Loucy (cell line): ENCODE measurements around the gene GINM1.

Source experiments
- H2AFZ ChIP-seq: fragments of 200-600 bp; sonication (generic); 2 replicates; pipeline ENCODE4 v1.6.0; 2016; ENCODE audit warnings: antibody characterized with exemption, mild to moderate bottlenecking, low read length, moderate library complexity
- H3F3A ChIP-seq: fragments of 200-600 bp; 2 replicates; pipeline ENCODE4 v1.6.0; 2016; ENCODE audit warnings: antibody characterized with exemption, low read depth, mild to moderate bottlenecking
- H3K27me3 ChIP-seq: fragments of 200-600 bp; sonication (generic); 2 replicates; pipeline ENCODE4 v1.6.1; 2014; ENCODE audit warnings: low read length, mild to moderate bottlenecking; ENCODE audit not compliant: insufficient read depth, poor library complexity, severe bottlenecking
- H3K36me3 ChIP-seq: fragments of 200-600 bp; sonication (generic); 2 replicates; pipeline ENCODE4 v1.6.1; 2016; ENCODE audit warnings: low read length; ENCODE audit not compliant: insufficient read depth
- H3K4me1 ChIP-seq: fragments of 200-600 bp; sonication (generic); 2 replicates; pipeline ENCODE4 v1.5.1; 2014; ENCODE audit warnings: low read length, mild to moderate bottlenecking; ENCODE audit not compliant: insufficient read depth, poor library complexity, severe bottlenecking
- H3K4me2 ChIP-seq: fragments of 200-600 bp; sonication (generic); 2 replicates; pipeline ENCODE4 v1.6.0; 2014; ENCODE audit warnings: antibody characterized with exemption, low read length, low read depth, mild to moderate bottlenecking; ENCODE audit not compliant: poor library complexity, severe bottlenecking
- H3K4me3 ChIP-seq: fragments of 200-600 bp; sonication (generic); 2 replicates; pipeline ENCODE4 v1.5.1; 2014; ENCODE audit warnings: low read length, mild to moderate bottlenecking, mixed read lengths; ENCODE audit not compliant: poor library complexity, severe bottlenecking
- H3K79me2 ChIP-seq: fragments of 200-600 bp; sonication (generic); 2 replicates; pipeline ENCODE4 v1.6.1; 2014; ENCODE audit warnings: low read length; ENCODE audit not compliant: insufficient read depth
- H3K9ac ChIP-seq: fragments of 200-600 bp; sonication (generic); 2 replicates; pipeline ENCODE4 v1.6.0; 2014; ENCODE audit warnings: mild to moderate bottlenecking, low read depth, low read length, moderate library complexity; ENCODE audit not compliant: poor library complexity, severe bottlenecking
- H3K9me2 ChIP-seq: fragments of 200-600 bp; sonication (generic); replicated peaks from 2 replicates; pipeline ENCODE4 v1.6.1; 2016; ENCODE audit warnings: low read depth, low read length, mixed read lengths
- H3K9me3 ChIP-seq: fragments of 200-600 bp; sonication (generic); 2 replicates; pipeline ENCODE4 v1.6.1; 2014; ENCODE audit warnings: mild to moderate bottlenecking, antibody characterized with exemption, low read length, low read depth; ENCODE audit not compliant: insufficient read depth
- H4K20me1 ChIP-seq: fragments of 200-600 bp; sonication (generic); 2 replicates; pipeline ENCODE4 v1.6.0; 2014; ENCODE audit warnings: antibody characterized with exemption, low read length, mild to moderate bottlenecking; ENCODE audit not compliant: insufficient read depth, poor library complexity, severe bottlenecking
- EZH2phosphoT487 ChIP-seq: fragments of 200-600 bp; IDR thresholded peaks from 2 replicates; pipeline ENCODE4 v1.6.1; 2018; ENCODE audit warnings: antibody characterized with exemption, mild to moderate bottlenecking, moderate library complexity, borderline replicate concordance
- TF ChIP-seq, protein P1 (sequence below): fragments of 200-600 bp; sonication (generic); conservative IDR thresholded peaks from 2 replicates; pipeline ENCODE4 v1.5.1; 2014; ENCODE audit warnings: mild to moderate bottlenecking, antibody characterized with exemption, low read length

Gene GINM1

GRCh38 chr6:149565527-149566409 is at the start of gene GINM1:
TSS of gene GINM1 (plus strand) at chr6:149566375. CDS start at chr6:149566415, 40 bp downstream.
- Histone ChIP-seq H3K9ac (peak within 1 kb of the TSS; percentile 90), H3K27me3 (no peaks in the 10 kb centered on the region), H3K4me2 (peak within 1 kb of the TSS; percentile 85), H3K4me3 (peak within 1 kb of the TSS; percentile 84), H3K36me3 (no peaks in the 10 kb centered on the region), H2AFZ (peak within 1 kb of the TSS; percentile 99), H3K9me3 (no peaks in the 10 kb centered on the region), H3K4me1 (peaks cover 30% of the 10 kb centered on the region), H3F3A (no peaks in the 10 kb centered on the region), H3K79me2 (peaks cover 38% of the 10 kb centered on the region), H3K9me2 (no peaks in the 10 kb centered on the region), H4K20me1 (peaks cover 21% of the 10 kb centered on the region)
- no peak for TF ChIP-seq EZH2phosphoT487
- TF ChIP-seq, protein P1, sequence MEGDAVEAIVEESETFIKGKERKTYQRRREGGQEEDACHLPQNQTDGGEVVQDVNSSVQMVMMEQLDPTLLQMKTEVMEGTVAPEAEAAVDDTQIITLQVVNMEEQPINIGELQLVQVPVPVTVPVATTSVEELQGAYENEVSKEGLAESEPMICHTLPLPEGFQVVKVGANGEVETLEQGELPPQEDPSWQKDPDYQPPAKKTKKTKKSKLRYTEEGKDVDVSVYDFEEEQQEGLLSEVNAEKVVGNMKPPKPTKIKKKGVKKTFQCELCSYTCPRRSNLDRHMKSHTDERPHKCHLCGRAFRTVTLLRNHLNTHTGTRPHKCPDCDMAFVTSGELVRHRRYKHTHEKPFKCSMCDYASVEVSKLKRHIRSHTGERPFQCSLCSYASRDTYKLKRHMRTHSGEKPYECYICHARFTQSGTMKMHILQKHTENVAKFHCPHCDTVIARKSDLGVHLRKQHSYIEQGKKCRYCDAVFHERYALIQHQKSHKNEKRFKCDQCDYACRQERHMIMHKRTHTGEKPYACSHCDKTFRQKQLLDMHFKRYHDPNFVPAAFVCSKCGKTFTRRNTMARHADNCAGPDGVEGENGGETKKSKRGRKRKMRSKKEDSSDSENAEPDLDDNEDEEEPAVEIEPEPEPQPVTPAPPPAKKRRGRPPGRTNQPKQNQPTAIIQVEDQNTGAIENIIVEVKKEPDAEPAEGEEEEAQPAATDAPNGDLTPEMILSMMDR = peak; percentile 85

DNA sequence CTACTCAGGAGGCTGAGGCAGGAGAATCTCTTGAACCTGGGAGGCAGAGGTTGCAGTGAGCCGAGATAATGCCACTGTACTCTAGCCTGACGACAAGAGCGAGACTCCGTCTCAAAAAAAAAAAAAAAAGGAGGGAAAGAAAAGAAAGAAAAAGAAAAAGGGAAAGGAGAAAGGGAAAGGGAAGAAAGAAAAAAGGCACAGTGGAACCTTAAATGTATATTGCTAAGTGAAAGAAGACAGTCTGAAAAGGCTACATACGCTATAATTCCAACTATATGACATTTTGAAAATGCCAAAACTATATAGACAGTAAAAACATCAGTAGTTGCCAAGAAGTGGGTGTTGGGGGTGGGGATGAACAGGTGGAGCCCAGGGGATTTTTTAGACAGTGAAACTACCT is 36.5 kb upstream of the GINM1 start:
- H3K9ac ChIP-seq = no peak overlapping the region
- no peak overlapping the region for H2AFZ ChIP-seq
- TF ChIP-seq, protein P1 = no peak
- no peak for TF ChIP-seq EZH2phosphoT487
- H3K9me2 ChIP-seq = no peaks in the 10 kb centered on the region
- no peaks in the 10 kb centered on the region for H3K79me2 ChIP-seq
- H3K4me3 ChIP-seq = no peak overlapping the region
- H3F3A ChIP-seq = no peaks in the 10 kb centered on the region
- no peaks in the 10 kb centered on the region for H3K27me3 ChIP-seq
- peaks cover 78% of the 10 kb centered on the region; the same call in 1 of the 2 replicates for H3K36me3 ChIP-seq
- no peak overlapping the region for H3K4me2 ChIP-seq
- no peaks in the 10 kb centered on the region for H4K20me1 ChIP-seq
- no peaks in the 10 kb centered on the region for H3K9me3 ChIP-seq
- H3K4me1 ChIP-seq = no peaks in the 10 kb centered on the region

- Histone ChIP-seq H3K9ac (no peak overlapping the region), H3K79me2 (no peaks in the 10 kb centered on the region), H3K27me3 (no peaks in the 10 kb centered on the region), H3K36me3 (peaks cover 69% of the 10 kb centered on the region; the same call in 1 of the 2 replicates), H3K4me2 (no peak overlapping the region), H4K20me1 (no peaks in the 10 kb centered on the region), H3F3A (no peaks in the 10 kb centered on the region), H3K9me3 (no peaks in the 10 kb centered on the region), H3K4me3 (no peak overlapping the region), H2AFZ (no peak overlapping the region), H3K9me2 (no peaks in the 10 kb centered on the region), H3K4me1 (no peaks in the 10 kb centered on the region)
- TF ChIP-seq, protein P1 = no peak
- TF ChIP-seq EZH2phosphoT487 = no peak
Observed at GRCh38 chr6:149534742-149535141, 31.4 kb upstream of the GINM1 start.
